DOHH2 (cell line): ENCODE measurements around the gene BOK.

ENCODE experiments used
- H3F3A ChIP-seq: fragments of 200-600 bp; sonication (generic), shearing (Covaris generic); 2 replicates; pipeline ENCODE4 v1.6.0; 2016; ENCODE audit warnings: antibody characterized with exemption, mild to moderate bottlenecking; ENCODE audit not compliant: control insufficient read depth, insufficient read depth
- H3K27ac ChIP-seq: fragments of 200-600 bp; sonication (generic); 2 replicates; pipeline ENCODE4 v1.5.1; 2014; ENCODE audit warnings: low read depth, mild to moderate bottlenecking, low read length, moderate library complexity
- H3K27me3 ChIP-seq: fragments of 200-600 bp; sonication (generic); 2 replicates; pipeline ENCODE4 v1.6.1; 2014; ENCODE audit warnings: mild to moderate bottlenecking, low read length, mixed read lengths; ENCODE audit not compliant: control insufficient read depth
- H3K36me3 ChIP-seq: fragments of 200-600 bp; sonication (generic); 2 replicates; pipeline ENCODE4 v1.6.1; 2014; ENCODE audit warnings: mild to moderate bottlenecking, low read length, moderate library complexity, mixed read lengths; ENCODE audit not compliant: control insufficient read depth
- H3K4me1 ChIP-seq: fragments of 200-600 bp; sonication (generic); 2 replicates; pipeline ENCODE4 v1.6.1; 2014; ENCODE audit warnings: mild to moderate bottlenecking, low read length, mixed read lengths; ENCODE audit not compliant: control insufficient read depth
- H3K4me2 ChIP-seq: fragments of 200-600 bp; sonication (generic); 2 replicates; pipeline ENCODE4 v1.6.0; 2014; ENCODE audit warnings: mild to moderate bottlenecking, low read length, moderate library complexity
- H3K4me3 ChIP-seq: fragments of 200-600 bp; sonication (generic); 2 replicates; pipeline ENCODE4 v1.5.1; 2014; ENCODE audit warnings: mild to moderate bottlenecking, low read length, mixed read lengths
- H3K79me2 ChIP-seq: fragments of 200-600 bp; sonication (generic); 2 replicates; pipeline ENCODE4 v1.6.1; 2014; ENCODE audit warnings: mild to moderate bottlenecking, low read length, mixed read lengths; ENCODE audit not compliant: control insufficient read depth
- H3K9me2 ChIP-seq: fragments of 200-600 bp; sonication (generic); replicated peaks from 2 replicates; pipeline ENCODE4 v1.6.1; 2014; ENCODE audit warnings: mild to moderate bottlenecking, low read length, mixed read lengths; ENCODE audit not compliant: control insufficient read depth
- H3K9me3 ChIP-seq: fragments of 200-600 bp; sonication (generic); 2 replicates; pipeline ENCODE4 v1.6.1; 2014; ENCODE audit warnings: antibody characterized with exemption, low read length, mixed read lengths; ENCODE audit not compliant: control insufficient read depth, insufficient read depth
- H4K20me1 ChIP-seq: fragments of 200-600 bp; sonication (generic); 2 replicates; pipeline ENCODE4 v1.6.0; 2014; ENCODE audit warnings: low read depth, mild to moderate bottlenecking, antibody characterized with exemption, low read length, moderate library complexity; ENCODE audit not compliant: control insufficient read depth, insufficient read depth
- EZH2phosphoT487 ChIP-seq: fragments of 200-600 bp; sonication (generic); IDR thresholded peaks from 2 replicates; pipeline ENCODE4 v1.6.1; 2017; ENCODE audit warnings: borderline replicate concordance, mild to moderate bottlenecking, antibody characterized with exemption, low read length, moderate library complexity, mixed read lengths
- TF ChIP-seq, protein P1 (sequence below): fragments of 200-600 bp; sonication (generic); IDR thresholded peaks from one replicate; pipeline ENCODE4 v1.5.1; 2014; ENCODE audit warnings: antibody characterized with exemption, mild to moderate bottlenecking, low read depth, low read length; ENCODE audit not compliant: poor library complexity, severe bottlenecking

BOK gene

DNA sequence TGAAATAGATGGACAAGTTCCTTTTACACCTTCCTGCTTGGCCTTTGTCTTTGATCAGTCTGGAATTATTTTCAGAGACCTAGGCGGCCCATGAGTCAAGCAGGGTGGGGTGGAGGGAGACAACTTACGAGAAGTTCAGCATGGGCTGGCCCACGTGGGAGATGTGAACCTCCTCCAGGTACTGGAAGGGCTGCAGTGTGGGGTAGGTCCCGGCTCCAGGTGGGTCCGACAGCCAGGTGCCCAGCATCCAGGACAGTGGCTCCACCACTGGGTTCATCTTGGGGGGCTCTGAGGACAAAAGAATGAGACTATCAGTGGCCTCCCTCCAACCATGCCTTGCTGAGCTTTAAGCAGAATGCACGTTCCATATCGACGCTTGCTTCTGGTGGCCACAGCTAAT, 47.6 kb downstream of the BOK start:
- Histone ChIP-seq H3K36me3 (peaks cover 40% of the 10 kb centered on the region), H3K79me2 (peaks cover 28% of the 10 kb centered on the region), H3K4me2 (no peak overlapping the region), H4K20me1 (no peaks in the 10 kb centered on the region), H3K27me3 (no peaks in the 10 kb centered on the region), H3F3A (no peaks in the 10 kb centered on the region), H3K9me2 (no peaks in the 10 kb centered on the region), H3K9me3 (no peaks in the 10 kb centered on the region), H3K4me1 (peaks cover 13% of the 10 kb centered on the region), H3K27ac (no peak overlapping the region), H3K4me3 (no peak overlapping the region)
- no peak for TF ChIP-seq EZH2phosphoT487
- TF ChIP-seq, protein P1, sequence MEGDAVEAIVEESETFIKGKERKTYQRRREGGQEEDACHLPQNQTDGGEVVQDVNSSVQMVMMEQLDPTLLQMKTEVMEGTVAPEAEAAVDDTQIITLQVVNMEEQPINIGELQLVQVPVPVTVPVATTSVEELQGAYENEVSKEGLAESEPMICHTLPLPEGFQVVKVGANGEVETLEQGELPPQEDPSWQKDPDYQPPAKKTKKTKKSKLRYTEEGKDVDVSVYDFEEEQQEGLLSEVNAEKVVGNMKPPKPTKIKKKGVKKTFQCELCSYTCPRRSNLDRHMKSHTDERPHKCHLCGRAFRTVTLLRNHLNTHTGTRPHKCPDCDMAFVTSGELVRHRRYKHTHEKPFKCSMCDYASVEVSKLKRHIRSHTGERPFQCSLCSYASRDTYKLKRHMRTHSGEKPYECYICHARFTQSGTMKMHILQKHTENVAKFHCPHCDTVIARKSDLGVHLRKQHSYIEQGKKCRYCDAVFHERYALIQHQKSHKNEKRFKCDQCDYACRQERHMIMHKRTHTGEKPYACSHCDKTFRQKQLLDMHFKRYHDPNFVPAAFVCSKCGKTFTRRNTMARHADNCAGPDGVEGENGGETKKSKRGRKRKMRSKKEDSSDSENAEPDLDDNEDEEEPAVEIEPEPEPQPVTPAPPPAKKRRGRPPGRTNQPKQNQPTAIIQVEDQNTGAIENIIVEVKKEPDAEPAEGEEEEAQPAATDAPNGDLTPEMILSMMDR = no peak

DNA sequence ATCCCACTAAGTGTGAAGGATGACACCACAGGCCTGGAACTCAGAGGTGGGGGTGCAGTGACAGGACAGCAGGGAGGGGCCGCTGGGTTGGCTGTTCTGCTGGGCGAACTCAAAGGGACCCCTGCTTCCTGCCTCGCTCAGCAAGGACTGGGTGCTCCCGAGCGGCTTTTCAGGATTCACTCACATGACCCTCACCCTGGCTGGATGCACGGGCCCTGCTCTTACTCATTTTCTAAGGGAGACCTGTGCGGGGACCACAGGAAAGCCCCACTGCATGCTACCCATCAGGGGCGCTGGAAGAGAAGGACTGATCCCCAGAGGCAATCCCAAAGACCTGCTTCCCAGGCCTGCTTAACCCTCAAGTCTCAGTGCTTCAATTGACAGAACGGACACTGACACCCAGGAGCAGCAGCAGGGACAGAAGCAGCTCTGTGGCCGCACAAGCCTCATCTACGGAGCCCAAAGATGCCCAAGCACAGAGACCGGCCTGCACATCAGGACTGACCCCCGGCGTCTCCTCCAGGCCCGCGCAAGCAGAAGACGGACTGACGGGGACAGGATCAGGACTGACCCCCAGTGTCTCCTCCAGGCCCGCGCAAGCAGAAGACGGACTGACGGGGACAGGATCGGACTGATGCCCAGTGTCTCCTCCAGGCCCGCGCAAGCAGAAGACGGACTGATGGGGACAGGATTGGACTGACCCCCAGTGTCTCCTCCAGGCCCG, 48.8 kb downstream of the BOK start:
- H4K20me1 ChIP-seq = no peaks in the 10 kb centered on the region
- 0 out of 2 replicates have a peak, but pooled peaks cover under 1% of the 10 kb centered on the region for H3F3A ChIP-seq
- H3K27me3 ChIP-seq = no peaks in the 10 kb centered on the region
- H3K27ac ChIP-seq = no peak overlapping the region
- H3K9me3 ChIP-seq = no peaks in the 10 kb centered on the region
- peaks cover 30% of the 10 kb centered on the region for H3K36me3 ChIP-seq
- TF ChIP-seq EZH2phosphoT487 = no peak
- TF ChIP-seq, protein P1 = no peak
- H3K79me2 ChIP-seq = peaks cover 35% of the 10 kb centered on the region
- H3K4me2 ChIP-seq = no peak overlapping the region
- H3K4me3 ChIP-seq = no peak overlapping the region
- H3K9me2 ChIP-seq = no peaks in the 10 kb centered on the region
- peaks cover 13% of the 10 kb centered on the region for H3K4me1 ChIP-seq

DNA sequence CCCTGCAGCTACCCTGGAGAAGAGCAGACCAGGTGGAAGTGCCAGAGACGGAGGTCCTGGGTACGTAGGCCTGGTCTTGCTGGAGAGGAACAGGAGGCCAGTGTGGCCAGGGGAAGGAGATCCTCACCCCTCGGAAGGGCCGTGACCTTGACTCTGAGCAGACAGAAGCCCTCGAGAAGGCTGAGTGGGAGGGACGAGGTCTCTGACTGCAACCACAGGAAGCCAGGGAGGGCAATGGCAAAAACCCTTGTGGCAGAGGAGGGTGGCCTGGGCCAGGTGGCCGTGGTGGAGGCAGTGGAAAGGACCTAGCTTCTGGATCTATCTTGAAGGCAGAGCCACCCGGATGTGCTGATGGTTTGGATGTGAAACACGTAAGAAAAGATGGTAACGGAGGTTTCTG, 50.3 kb downstream of the BOK start:
- no peaks in the 10 kb centered on the region for H3K27me3 ChIP-seq
- no peaks in the 10 kb centered on the region for H3K9me2 ChIP-seq
- H3K4me3 ChIP-seq = no peak overlapping the region
- peaks cover 31% of the 10 kb centered on the region for H3K36me3 ChIP-seq
- H3K9me3 ChIP-seq = no peaks in the 10 kb centered on the region
- 0 out of 2 replicates have a peak, but pooled peaks cover 2% of the 10 kb centered on the region for H3F3A ChIP-seq
- peaks cover 43% of the 10 kb centered on the region for H3K79me2 ChIP-seq
- H3K4me1 ChIP-seq = peaks cover 13% of the 10 kb centered on the region
- no peaks in the 10 kb centered on the region for H4K20me1 ChIP-seq
- no peak overlapping the region for H3K27ac ChIP-seq
- no peak overlapping the region for H3K4me2 ChIP-seq
- TF ChIP-seq, protein P1 = no peak
- TF ChIP-seq EZH2phosphoT487 = no peak
